HG02588 (cell line): ENCODE results near the gene FRMPD4.
"Not testable (repeated sequence)": the region's sequence is repeated elsewhere in the genome, so short reads cannot be mapped to it uniquely, and the experiment has no call there.

ENCODE experiments used
- ATAC-seq: cut with Tn5 transposase; IDR thresholded peaks from one replicate; pipeline ENCODE4 v1.9.1; 2021; ENCODE audit warnings: mild to moderate bottlenecking, moderate library complexity; ENCODE audit not compliant: unreplicated experiment

FRMPD4 gene

DNA sequence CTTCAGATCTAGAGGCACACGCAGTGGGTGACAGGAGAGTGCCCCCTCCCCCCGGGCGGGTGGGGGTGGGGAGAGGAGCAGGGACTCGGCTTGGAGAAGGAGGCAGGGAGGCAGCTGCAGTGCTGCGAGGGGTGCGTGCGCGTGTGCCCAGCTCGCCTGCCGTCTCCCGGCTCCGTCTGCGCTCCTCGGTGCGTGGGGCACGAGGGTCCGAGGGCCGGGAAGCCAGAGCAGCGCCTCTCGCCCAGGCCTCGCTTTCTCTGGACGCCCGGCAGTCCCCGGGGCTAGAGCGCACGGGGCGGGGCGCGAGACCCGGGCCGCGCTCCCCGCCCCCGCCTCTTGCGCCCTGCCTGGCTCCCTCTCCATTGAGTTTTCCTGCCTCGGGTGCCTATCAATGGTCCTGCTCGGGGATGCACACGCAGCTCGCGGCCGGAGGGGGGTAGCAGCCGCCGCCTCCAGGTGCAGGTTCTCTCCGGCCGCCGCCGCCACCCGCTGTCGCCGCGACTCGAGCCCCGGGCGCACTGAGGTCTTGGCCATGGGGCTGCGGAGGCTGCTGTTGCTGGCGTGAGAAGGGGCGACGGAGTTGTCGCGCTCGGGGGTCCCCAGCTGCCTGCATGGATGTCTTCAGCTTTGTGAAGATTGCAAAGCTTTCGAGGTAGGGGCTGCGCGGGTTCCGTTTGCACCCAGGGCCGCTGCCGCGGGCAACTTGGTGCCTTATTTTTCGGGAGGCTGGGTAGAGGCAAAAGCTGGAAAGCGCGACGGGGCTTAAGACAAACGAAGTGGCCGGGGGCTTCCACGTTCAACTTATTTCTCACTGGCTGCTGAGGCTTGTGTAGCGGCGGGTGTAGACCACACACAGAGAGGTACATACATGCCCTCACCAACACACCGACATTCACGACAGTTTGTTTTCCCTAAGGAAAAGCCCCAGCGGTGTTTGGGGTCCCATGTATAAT is at the start of gene FRMPD4:
TSS of gene FRMPD4 (plus strand) at position 113 of the 953 bp plus-strand sequence. CDS start at position 612, 499 bp downstream.
- ATAC-seq: no peak

GRCh38 chrX:12089740-12090139 is 48.5 kb upstream of the FRMPD4 start:
- no peak for ATAC-seq

DNA sequence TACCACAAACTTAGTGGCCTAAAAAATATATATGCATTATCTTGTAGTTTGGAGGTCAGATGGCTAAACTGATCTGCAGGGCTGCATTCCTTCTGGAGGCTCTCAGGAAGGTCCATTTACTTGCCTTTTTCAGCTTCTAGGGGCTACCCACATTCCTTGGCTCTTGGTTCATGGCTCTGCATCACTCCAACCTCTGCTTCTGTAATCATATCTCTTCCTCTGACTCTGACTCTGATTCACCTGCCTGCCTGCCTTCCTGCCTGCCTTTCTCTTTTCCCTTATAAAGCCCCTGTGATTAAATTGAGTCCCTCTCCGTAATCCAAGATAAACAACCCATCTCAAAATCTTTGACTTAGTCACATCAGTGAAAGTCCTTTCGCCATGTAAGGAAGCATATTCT is 25.0 kb upstream of the FRMPD4 start:
- ATAC-seq: no peak

DNA sequence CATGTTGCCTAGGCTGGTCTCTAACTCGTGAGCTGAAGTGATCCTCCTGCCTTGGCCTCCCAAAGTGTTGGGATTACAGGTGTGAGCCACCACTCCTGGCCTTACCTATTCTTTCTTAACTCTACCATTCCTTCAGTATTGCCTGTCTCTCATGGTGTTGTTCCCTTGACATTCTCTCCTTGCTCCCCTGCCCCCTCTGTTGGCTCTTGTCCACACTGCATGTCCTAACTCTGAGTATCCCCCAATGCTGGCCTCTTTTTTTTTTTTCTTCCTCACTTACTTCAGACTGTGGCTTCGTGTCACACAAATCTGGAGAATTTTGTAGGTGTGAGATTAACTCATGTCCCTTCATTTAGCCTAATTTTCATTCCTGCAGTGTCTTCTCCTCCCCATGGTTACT is 22.9 kb upstream of the FRMPD4 start:
- no peak for ATAC-seq

DNA sequence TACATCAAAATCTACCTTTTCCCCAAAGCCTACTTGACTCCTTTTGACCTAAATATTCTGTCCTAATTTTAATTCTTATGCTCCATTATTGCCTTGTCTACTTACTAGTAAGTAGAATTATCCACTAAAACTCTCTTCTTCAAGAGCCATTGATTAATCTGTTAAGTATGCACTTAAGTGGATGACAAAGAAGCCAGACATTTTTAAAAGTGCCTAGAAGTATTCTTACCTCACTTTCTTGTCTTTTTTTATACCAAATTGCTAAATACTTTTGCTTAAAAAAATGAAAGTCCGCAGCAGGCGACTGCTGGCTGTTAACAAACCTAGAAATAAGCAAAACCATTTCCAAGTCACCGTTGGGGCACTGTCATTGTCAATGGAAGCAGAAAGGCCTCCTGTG is 20.1 kb upstream of the FRMPD4 start:
- ATAC-seq: no peak

- ATAC-seq: no peak
These were observed 10.3 kb upstream of the FRMPD4 start for GRCh38 chrX:12128017-12128416.

DNA sequence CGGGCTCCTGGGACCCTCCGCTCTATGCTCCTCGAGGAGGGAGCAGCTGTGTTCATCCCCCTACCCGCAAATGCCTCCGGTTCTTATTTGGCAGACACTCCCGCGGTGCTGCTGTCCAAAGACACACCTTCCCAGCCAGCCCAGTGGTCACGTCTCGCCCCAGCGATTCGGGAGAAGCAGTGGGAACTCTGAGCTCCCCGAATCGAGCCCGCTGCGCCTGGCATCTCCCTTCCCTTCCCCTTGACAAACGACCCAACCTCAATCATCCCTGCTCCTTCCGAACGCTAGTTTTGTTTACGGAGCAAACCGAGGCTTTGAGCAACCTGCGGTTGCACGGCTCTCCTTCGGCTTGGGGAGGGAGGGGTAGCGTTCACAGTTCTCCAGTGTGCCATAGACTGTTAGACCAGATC is 317 bp upstream of the FRMPD4 start:
- ATAC-seq: no peak

DNA sequence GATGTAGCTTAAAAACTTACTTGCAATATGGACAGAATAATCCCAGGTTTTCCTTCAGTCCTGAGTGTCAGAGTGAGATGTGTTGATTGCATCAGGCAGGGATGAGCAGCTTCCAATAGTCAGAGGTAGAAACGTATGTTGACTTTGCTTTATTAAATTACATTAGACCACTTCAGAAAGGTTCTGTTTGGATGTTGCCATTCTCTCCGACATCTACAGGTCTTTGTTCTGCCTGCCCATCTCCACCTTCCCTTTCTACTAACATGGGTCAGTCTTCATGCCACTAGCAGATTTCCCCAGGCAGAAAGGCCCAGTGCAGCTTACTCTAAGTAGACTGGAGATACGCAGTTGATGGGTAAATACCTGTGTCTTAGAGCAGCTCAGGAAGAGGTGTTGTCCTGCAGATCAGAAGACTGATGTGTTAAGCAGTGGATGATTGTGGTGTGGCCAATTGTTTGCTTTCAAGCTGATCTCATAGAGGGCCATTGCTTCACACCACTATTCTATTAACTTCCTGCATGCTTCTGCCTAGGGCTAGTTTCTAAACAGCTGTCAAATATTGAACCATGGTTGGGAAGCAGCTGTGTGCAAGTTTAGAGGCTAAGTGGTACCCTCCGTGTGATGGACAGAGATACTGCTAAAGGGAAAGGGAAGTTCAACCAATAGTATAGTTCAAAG is 1.8 kb downstream of the FRMPD4 start:
- ATAC-seq: no peak

GRCh38 chrX:12141511-12141910 is 3.2 kb downstream of the FRMPD4 start:
- no peak for ATAC-seq

- no peak for ATAC-seq
These were observed 4.4 kb downstream of the FRMPD4 start for GRCh38 chrX:12142661-12143060.

- no peak for ATAC-seq
These were observed 7.1 kb downstream of the FRMPD4 start for GRCh38 chrX:12145402-12145801.

DNA sequence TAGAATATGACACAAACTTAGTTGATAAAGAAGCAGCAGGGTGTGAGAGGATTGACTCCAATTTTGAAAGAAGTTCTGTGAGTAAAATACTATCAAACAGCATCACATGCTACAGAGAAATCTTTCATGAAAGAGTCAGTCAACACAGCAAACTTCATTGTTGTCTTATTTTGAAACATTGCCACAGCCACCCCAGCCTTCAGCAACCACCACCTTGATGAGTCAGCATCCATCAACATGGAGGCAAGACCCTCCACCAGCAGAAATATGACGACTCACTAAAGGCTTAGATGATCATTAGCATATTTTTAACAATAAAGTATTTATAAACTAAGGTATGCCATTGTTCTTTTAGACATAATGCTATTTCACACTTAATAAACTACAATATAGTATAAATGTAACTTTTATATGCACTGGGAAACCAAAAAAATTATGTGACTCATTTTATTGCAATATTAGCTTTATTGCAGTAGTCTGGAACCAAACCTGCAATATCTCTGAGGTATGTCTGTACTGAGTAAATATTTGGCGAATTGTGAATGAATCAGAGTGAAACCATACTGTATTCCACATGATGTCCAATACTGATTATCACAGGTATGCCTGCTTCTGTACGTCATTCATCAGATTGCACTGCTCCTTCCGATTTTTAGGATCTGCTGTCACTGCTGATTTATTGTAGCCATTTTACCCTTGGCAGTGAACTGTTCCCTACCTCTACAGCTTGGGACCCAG is 11.6 kb downstream of the FRMPD4 start:
- ATAC-seq: no peak

DNA sequence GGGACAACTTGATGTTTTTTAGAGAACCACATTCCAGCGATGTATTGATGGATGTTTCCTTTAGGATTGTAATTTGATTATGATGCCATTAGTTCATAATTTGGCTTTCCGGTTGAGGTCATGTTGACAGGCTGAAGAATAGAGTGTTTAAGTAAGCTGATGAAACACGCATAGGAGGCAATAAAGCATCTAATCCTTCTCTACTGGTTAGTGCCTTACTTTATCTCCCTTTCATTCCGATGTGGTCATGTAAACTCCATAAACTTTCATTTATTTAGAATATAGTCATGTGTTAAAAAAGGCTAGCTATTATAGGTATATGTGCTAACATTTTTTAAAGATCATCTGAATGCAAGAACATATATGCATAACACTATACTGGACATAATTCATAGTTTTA is 15.0 kb downstream of the FRMPD4 start:
- no peak for ATAC-seq

- ATAC-seq: no peak
These were observed 15.5 kb downstream of the FRMPD4 start for GRCh38 chrX:12153741-12154140.

DNA sequence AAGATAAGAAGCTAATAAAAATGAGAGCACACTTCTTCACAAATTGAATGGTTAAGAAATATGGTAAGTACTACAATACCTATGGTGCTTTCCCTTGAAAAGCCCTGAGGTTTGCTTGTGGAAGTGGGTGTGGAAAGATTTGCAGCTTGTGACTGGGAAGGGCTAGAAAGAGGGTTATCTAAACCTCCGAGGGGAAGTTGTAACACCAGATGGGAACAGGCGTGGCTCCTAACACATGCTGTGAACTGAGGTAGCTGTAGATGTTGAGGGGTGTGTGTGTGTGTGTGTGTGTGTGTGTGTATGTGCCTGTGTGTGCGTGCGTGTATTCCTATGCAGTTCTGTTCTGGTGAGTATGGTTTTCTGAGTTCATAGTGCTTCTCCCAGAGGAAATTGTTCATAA is 21.5 kb downstream of the FRMPD4 start:
- no peak for ATAC-seq

- ATAC-seq: no peak
These were observed 24.1 kb downstream of the FRMPD4 start for GRCh38 chrX:12162420-12162819.

DNA sequence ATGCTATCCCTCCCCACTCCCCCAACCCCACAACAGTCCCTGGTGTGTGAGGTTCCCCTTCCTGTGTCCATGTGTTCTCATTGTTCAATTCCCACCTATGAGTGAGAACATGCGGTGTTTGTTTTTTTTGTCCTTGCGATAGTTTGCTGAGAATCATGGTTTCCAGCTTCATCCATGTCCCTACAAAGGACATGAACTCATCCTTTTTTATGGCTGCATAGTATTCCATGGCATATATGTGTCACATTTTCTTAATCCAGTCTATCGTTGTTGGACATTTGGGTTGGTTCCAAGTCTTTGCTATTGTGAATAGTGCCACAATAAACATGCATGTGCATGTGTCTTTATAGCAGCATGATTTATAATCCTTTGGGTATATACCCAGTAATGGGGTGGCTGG is 25.9 kb downstream of the FRMPD4 start:
- not testable (repeated sequence) for ATAC-seq

GRCh38 chrX:12170755-12171154 is 32.5 kb downstream of the FRMPD4 start:
- ATAC-seq: no peak

GRCh38 chrX:12174358-12174757 is 36.1 kb downstream of the FRMPD4 start:
- ATAC-seq: no peak

DNA sequence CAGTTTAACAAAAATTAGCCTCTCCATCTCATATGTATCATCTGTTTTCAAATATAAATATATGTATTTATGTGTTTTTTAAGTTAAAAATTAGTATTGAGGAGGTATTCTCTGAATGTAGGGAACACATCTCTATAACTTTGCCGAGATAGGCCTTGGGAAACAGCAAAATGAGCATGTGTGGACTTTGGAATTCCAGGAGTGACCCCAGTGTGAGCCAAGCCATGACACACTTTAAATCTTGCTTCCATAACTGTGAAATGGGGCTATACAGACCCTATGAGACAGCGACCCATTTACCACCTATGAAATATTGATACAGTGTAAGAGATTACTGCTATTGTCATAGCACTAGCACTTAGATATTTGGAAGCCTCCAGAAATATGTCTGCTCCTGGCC is 58.8 kb downstream of the FRMPD4 start:
- no peak for ATAC-seq

GRCh38 chrX:12206413-12206812 is 68.1 kb downstream of the FRMPD4 start:
- ATAC-seq: no peak
